Thoracic aorta (tissue), 2 donors: ENCODE measurements around the gene EEPD1. TPM values are rescaled to one million over a fixed set of nuclear protein-coding genes. Genes with fewer than 3 reads are reported as not detected.
A peak's percentile ranks its signal among the peaks of the same experiment; 100 is the strongest.

Experiments
- ATAC-seq: fragments of 150-250 bp; one replicate; pipeline ENCODE4 v1.8.0; 2017; ENCODE audit warnings: low read depth; ENCODE audit not compliant: insufficient number of reproducible peaks, low FRiP score
- DNase-seq: peaks from one replicate; pipeline ENCODE4 v3.0.0-alpha.2; 2020; ENCODE audit warnings: low spot score
- H3K27ac ChIP-seq, 2 donors: fragments of 200-600 bp; sonication (generic); 1 replicate in 1 of 2; 2 replicates in 1 of 2; pipeline ENCODE4 v1.5.1; 2016; ENCODE audit warnings: mild to moderate bottlenecking in 2 of 2, moderate library complexity in 2 of 2
- H3K27me3 ChIP-seq: fragments of 200-600 bp; sonication (generic); replicated peaks from 2 replicates; pipeline ENCODE4 v1.6.0; 2016; ENCODE audit warnings: mild to moderate bottlenecking; ENCODE audit not compliant: insufficient read depth
- H3K36me3 ChIP-seq: fragments of 200-600 bp; sonication (generic); one replicate; pipeline ENCODE4 v1.5.1; 2016
- H3K4me1 ChIP-seq, 2 donors: fragments of 200-600 bp; sonication (generic); 1 replicate in 1 of 2; 2 replicates in 1 of 2; pipeline versions ENCODE4 v1.5.1 to v1.6.0; 2016; ENCODE audit warnings: low read depth in 2 of 2, mild to moderate bottlenecking in 1 of 2; ENCODE audit not compliant: control insufficient read depth in 1 of 2
- H3K4me3 ChIP-seq: fragments of 200-600 bp; sonication (generic); 2 replicates; pipeline ENCODE4 v1.5.1; 2016; ENCODE audit warnings: mild to moderate bottlenecking
- H3K9me3 ChIP-seq: fragments of 200-600 bp; sonication (generic); 2 replicates; pipeline ENCODE4 v1.5.1; 2016
- total RNA-seq, 2 donors: library from RNA; depleted of rRNA; stranded (reverse); fragments of >200 nt; gene quantifications; one replicate each; pipeline versions ENCODE4 v1.1.0 to v1.2.3, GENCODE V29; 2016
- TF ChIP-seq, protein P1 (sequence below): fragments of 200-600 bp; sonication (generic); IDR thresholded peaks from one replicate; pipeline ENCODE4 v1.5.1; 2019; ENCODE audit warnings: antibody characterized with exemption

Gene EEPD1
- total RNA-seq, 2 donors from 2014 or later, result 14.6 to 17.4 TPM

DNA sequence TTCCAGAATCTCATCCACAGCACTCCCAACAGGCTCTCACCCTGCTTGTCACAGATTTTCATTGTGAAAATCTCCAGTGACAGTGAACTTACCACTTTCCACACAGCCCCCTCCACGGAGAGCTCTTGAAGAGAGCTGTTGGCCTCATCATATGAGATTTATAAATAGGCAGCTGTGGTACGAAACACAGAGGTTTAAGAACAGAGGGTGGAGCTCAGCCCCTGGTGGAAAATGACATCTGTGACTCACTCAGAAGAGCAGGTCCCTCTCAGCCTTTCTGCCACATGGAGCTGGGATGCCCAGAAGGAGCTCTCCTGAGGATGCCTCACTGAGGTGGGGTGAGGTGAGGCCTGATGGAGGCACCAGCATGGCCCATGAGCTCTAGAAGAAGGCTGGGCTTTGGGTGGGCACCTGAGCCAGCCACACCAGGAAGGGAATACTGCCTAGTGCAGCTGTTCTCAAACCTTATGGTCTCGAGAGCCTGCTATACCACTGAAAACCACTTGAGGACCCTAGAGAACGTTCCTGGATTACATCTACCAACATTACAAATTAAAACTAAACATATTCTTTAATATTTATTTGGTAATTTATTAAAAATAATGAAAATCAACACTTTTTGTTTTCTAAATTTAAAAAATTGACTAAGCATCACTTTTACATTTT is 25.8 kb upstream of the EEPD1 start:
- TF ChIP-seq, protein P1, sequence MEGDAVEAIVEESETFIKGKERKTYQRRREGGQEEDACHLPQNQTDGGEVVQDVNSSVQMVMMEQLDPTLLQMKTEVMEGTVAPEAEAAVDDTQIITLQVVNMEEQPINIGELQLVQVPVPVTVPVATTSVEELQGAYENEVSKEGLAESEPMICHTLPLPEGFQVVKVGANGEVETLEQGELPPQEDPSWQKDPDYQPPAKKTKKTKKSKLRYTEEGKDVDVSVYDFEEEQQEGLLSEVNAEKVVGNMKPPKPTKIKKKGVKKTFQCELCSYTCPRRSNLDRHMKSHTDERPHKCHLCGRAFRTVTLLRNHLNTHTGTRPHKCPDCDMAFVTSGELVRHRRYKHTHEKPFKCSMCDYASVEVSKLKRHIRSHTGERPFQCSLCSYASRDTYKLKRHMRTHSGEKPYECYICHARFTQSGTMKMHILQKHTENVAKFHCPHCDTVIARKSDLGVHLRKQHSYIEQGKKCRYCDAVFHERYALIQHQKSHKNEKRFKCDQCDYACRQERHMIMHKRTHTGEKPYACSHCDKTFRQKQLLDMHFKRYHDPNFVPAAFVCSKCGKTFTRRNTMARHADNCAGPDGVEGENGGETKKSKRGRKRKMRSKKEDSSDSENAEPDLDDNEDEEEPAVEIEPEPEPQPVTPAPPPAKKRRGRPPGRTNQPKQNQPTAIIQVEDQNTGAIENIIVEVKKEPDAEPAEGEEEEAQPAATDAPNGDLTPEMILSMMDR, result peak; percentile 27
- ATAC-seq (peak; percentile 75), DNase-seq (no peak)
- Histone ChIP-seq H3K4me1 (peaks cover 11 to 46% of the 10 kb centered on the region in 2 donors), H3K9me3 (no peaks in the 10 kb centered on the region), H3K4me3 (no peak overlapping the region), H3K27me3 (no peaks in the 10 kb centered on the region), H3K27ac (peak overlapping the region in 1 of 2 donors; percentile 12), H3K36me3 (no peaks in the 10 kb centered on the region)

DNA sequence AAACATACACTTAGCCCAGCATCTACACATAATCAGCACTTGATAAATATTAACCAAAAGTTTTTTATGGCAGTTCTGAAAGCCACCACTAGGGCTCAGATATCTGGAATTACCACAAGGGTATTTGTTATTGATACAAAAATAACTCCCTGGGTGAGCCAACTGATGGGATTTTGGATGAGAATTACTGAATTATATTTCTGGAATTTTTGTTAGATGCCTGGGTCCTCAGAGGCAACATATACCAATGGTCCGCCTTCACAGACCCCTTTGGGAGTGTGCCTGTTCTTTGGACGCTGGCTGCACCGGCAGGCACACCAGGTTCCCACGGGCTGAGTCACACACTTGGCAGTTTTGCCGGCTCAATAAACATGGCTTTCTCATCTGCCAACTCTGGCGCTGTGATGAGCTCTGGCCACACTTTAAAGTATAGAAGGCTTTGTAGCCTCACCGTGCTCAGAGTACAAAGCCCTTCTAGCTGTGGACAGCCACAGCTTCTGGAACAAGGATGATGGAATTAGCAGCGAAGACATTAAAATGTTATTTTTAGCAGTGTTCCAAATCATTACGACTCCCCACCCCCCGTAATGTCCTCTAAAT is 24.5 kb upstream of the EEPD1 start:
- Histone ChIP-seq H3K27ac (peak overlapping the region; percentile 36 to 59), H3K4me3 (peak overlapping the region; percentile 37)
- TF ChIP-seq, protein P1, result peak; percentile 89

DNA sequence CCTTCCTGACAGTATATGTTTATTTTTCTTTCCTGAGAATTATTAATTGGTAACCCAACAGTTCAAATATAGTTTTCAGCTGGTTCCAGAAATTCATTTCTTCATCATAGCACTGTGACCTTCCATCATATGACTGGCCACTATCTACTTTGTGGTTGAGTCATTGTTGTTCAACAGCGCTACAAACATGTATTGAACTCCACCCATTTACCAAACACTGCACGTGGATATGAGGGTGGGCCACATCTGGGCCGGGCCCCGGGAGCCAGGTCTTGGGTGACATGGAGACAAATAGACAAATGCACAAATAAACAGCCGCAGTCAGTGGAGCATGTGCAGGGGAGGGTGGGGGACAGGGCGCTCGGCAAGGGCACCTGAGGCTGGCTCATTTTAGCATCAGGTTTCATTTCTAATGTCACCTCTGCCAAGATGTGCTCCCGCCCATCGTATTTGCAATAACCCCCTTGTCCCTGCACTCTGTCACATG is 24.0 kb upstream of the EEPD1 start:
- Histone ChIP-seq H3K27ac (peak overlapping the region; percentile 36 to 59), H3K9me3 (no peaks in the 10 kb centered on the region), H3K36me3 (no peaks in the 10 kb centered on the region), H3K4me3 (peak overlapping the region; percentile 37), H3K4me1 (peaks cover 11 to 46% of the 10 kb centered on the region in 2 donors), H3K27me3 (no peaks in the 10 kb centered on the region)
- TF ChIP-seq, protein P1, result no peak
- DNase-seq, result no peak
- no peak for ATAC-seq

More for the DNA sequence above, 24.5 kb upstream of the EEPD1 start:
- peak; percentile 75 for ATAC-seq
- H3K4me1 ChIP-seq, result peaks cover 11 to 46% of the 10 kb centered on the region in 2 donors
- peak; percentile 76 for DNase-seq
- H3K9me3 ChIP-seq, result no peaks in the 10 kb centered on the region
- H3K36me3 ChIP-seq, result no peaks in the 10 kb centered on the region
- no peaks in the 10 kb centered on the region for H3K27me3 ChIP-seq

DNA sequence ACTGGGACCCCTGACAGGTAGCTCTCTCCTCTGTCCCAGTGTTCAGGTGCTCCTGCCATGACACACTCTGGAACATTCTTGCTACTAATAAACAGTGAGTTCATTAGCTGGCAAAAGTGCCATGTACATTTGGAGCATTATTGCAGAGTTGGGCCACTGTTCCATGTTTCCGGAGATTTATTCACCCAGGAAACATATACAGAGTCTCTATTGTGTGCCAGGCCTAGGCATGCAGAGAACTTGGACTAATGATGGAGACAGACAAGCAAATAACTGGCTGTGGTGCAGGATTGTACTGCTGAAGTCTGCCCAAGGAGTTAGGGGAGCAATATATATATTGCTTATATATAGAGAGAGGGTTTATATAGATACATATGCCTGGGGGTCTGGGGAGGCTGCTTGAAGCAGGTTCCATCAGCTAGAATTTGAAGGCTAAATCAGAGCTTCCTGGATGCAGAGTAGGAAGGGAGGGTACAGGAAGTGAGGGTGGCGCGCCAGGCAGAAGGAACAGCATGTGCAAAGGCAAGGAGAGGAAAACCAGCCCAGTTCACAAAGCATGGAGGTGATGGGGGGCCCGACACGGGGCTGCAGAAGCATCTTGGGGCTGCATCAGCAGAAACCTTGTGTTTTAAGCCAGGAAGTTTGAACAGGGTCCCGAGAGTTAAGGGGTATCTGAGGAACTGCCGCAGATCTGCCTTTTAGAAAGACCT is 22.7 kb upstream of the EEPD1 start:
- no peak overlapping the region for H3K27ac ChIP-seq
- peaks cover 11 to 46% of the 10 kb centered on the region in 2 donors for H3K4me1 ChIP-seq
- no peaks in the 10 kb centered on the region for H3K36me3 ChIP-seq
- TF ChIP-seq, protein P1, result no peak
- H3K9me3 ChIP-seq, result no peaks in the 10 kb centered on the region
- H3K27me3 ChIP-seq, result no peaks in the 10 kb centered on the region
- DNase-seq (no peak), ATAC-seq (no peak)
- H3K4me3 ChIP-seq, result no peak overlapping the region

DNA sequence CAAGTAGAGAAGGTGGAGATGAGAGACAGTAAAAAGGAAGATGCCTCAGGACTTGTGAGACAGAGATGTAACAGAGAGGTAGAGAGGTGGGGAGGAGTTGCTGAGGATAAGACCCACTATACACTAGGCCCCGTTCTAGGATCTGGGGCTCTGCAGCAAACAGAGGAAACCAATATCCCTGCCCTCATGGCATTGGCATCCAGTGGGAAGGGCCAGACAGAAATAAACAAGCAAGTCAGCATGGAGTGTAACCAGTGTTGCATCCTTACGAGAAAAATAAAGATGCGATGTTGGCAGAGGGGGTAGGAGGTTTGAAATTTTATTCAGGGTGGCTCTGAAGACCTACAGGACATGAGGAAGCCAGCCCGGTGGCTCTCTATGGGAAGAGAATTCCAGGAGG is 22.0 kb upstream of the EEPD1 start:
- no peak for ATAC-seq
- Histone ChIP-seq H3K4me3 (no peak overlapping the region), H3K9me3 (no peaks in the 10 kb centered on the region), H3K27me3 (no peaks in the 10 kb centered on the region), H3K36me3 (no peaks in the 10 kb centered on the region), H3K4me1 (peaks cover 11 to 46% of the 10 kb centered on the region in 2 donors), H3K27ac (no peak overlapping the region)
- TF ChIP-seq, protein P1, result no peak
- no peak for DNase-seq
